Hepatocyte (in vitro differentiated cells): Measurements from ENCODE around the gene SNX2. TPM values are rescaled to one million over a fixed set of nuclear protein-coding genes. Genes with fewer than 3 reads are reported as not detected.

Source experiments
- DNase-seq: peaks from one replicate; pipeline ENCODE4 v3.0.0-alpha.2; 2016; ENCODE audit warnings: low spot score
- H2AFZ ChIP-seq: fragments of 200-600 bp; sonication (generic); 2 replicates; pipeline ENCODE4 v1.6.0; 2016; ENCODE audit warnings: antibody characterized with exemption, mild to moderate bottlenecking
- H3K27ac ChIP-seq: fragments of 200-600 bp; sonication (generic); 2 replicates; pipeline ENCODE4 v1.5.1; 2016; ENCODE audit warnings: mild to moderate bottlenecking
- H3K27me3 ChIP-seq: fragments of 200-600 bp; sonication (generic); 2 replicates; pipeline ENCODE4 v1.6.1; 2016
- H3K36me3 ChIP-seq: fragments of 200-600 bp; sonication (generic); replicated peaks from 2 replicates; pipeline ENCODE4 v1.5.1; 2016; ENCODE audit warnings: low read depth; ENCODE audit not compliant: insufficient read depth
- H3K4me1 ChIP-seq: fragments of 200-600 bp; sonication (generic); 2 replicates; pipeline ENCODE4 v1.5.1; 2016; ENCODE audit warnings: mild to moderate bottlenecking, moderate library complexity; ENCODE audit not compliant: insufficient read depth
- H3K4me2 ChIP-seq: fragments of 200-600 bp; sonication (generic); 2 replicates; pipeline ENCODE4 v1.6.0; 2016
- H3K4me3 ChIP-seq: fragments of 200-600 bp; sonication (generic); 2 replicates; pipeline ENCODE4 v1.5.1; 2016; ENCODE audit warnings: mild to moderate bottlenecking
- H3K79me2 ChIP-seq: fragments of 200-600 bp; sonication (generic); 2 replicates; pipeline ENCODE4 v1.6.0; 2017; ENCODE audit warnings: mild to moderate bottlenecking
- H3K9me2 ChIP-seq: fragments of 200-600 bp; sonication (generic); replicated peaks from 2 replicates; pipeline ENCODE4 v1.6.0; 2017; ENCODE audit warnings: mild to moderate bottlenecking; ENCODE audit not compliant: insufficient read depth
- H3K9me3 ChIP-seq: fragments of 200-600 bp; sonication (generic); 2 replicates; pipeline ENCODE4 v1.5.1; 2016; ENCODE audit warnings: low read depth, mild to moderate bottlenecking
- H4K20me1 ChIP-seq: fragments of 200-600 bp; sonication (generic); 2 replicates; pipeline ENCODE4 v1.6.0; 2016; ENCODE audit warnings: mild to moderate bottlenecking; ENCODE audit not compliant: insufficient read depth, poor library complexity, severe bottlenecking
- EZH2 ChIP-seq: fragments of 200-600 bp; sonication (generic); IDR thresholded peaks from 2 replicates; pipeline ENCODE4 v1.6.1; 2016; ENCODE audit warnings: antibody characterized with exemption, mild to moderate bottlenecking, borderline replicate concordance
- EZH2phosphoT487 ChIP-seq: fragments of 200-600 bp; sonication (generic); IDR thresholded peaks from one replicate; pipeline ENCODE4 v1.6.1; 2018; ENCODE audit warnings: antibody characterized with exemption, mild to moderate bottlenecking, low read depth, moderate library complexity; ENCODE audit not compliant: unreplicated experiment, severe bottlenecking
- WGBS: methylation state at CpG from one replicate; pipeline ENCODE4 v1.1.6; 2016; ENCODE audit warnings: low lambda C conversion rate; ENCODE audit errors: missing lambda C conversion rate; 5-methylcytosine and 5-hydroxymethylcytosine counted together
- polyA plus RNA-seq: library from polyadenylated mRNA; unstranded; fragments of >200 nt; fragmentation: Nextera tagmentation; extraction: Ambion mirVana; gene quantifications from 2 replicates; pipeline ENCODE4 v1.2.1, GENCODE V29; 2016
- total RNA-seq: library from RNA; depleted of rRNA; stranded (reverse); fragments of >200 nt; gene quantifications from 2 replicates; pipeline ENCODE4 v1.2.3, GENCODE V29; 2014
- TF ChIP-seq, protein P1 (sequence below): fragments of 200-600 bp; sonication (generic); IDR thresholded peaks from 2 replicates; pipeline ENCODE4 v1.5.1; 2016; ENCODE audit warnings: antibody characterized with exemption, mild to moderate bottlenecking; ENCODE audit not compliant: poor library complexity

The SNX2 gene
- total and polyA plus RNA-seq, 2 experiments from 2014 or later = 99.5 to 107 TPM

DNA sequence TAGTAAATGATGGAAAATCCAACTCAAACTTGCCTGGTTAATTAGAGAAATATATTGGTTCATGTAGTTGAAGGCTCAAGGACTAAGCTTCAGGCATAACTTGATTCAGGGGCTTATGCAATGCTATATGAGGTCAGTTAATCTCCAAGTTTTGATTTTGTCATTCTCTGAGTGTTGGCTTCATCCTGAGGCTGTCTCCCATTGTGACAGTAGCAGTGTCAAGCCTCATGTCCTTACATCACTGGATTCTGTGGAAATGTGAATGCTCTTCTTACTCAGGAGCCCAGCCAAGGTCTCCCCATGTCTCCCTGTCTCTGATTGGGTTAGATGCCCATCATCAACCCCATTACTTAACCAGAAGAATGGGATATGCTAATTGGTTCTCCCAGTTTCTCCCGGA, 44.4 kb upstream of the SNX2 start:
- TF ChIP-seq, protein P1, sequence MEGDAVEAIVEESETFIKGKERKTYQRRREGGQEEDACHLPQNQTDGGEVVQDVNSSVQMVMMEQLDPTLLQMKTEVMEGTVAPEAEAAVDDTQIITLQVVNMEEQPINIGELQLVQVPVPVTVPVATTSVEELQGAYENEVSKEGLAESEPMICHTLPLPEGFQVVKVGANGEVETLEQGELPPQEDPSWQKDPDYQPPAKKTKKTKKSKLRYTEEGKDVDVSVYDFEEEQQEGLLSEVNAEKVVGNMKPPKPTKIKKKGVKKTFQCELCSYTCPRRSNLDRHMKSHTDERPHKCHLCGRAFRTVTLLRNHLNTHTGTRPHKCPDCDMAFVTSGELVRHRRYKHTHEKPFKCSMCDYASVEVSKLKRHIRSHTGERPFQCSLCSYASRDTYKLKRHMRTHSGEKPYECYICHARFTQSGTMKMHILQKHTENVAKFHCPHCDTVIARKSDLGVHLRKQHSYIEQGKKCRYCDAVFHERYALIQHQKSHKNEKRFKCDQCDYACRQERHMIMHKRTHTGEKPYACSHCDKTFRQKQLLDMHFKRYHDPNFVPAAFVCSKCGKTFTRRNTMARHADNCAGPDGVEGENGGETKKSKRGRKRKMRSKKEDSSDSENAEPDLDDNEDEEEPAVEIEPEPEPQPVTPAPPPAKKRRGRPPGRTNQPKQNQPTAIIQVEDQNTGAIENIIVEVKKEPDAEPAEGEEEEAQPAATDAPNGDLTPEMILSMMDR = no peak
- TF ChIP-seq EZH2phosphoT487 (no peak), EZH2 (no peak)
- no peaks in the 10 kb centered on the region for H3K27me3 ChIP-seq
- no peaks in the 10 kb centered on the region for H4K20me1 ChIP-seq
- no peak overlapping the region for H3K27ac ChIP-seq
- H3K79me2 ChIP-seq = no peaks in the 10 kb centered on the region
- H2AFZ ChIP-seq = no peak overlapping the region
- H3K4me2 ChIP-seq = no peak overlapping the region
- H3K4me1 ChIP-seq = no peaks in the 10 kb centered on the region
- H3K36me3 ChIP-seq = no peaks in the 10 kb centered on the region
- H3K9me2 ChIP-seq = no peaks in the 10 kb centered on the region
- no peak overlapping the region for H3K4me3 ChIP-seq
- H3K9me3 ChIP-seq = no peaks in the 10 kb centered on the region
- WGBS = 79% methylated on average over 1 of the region's 1 CpG
- no peak for DNase-seq

DNA sequence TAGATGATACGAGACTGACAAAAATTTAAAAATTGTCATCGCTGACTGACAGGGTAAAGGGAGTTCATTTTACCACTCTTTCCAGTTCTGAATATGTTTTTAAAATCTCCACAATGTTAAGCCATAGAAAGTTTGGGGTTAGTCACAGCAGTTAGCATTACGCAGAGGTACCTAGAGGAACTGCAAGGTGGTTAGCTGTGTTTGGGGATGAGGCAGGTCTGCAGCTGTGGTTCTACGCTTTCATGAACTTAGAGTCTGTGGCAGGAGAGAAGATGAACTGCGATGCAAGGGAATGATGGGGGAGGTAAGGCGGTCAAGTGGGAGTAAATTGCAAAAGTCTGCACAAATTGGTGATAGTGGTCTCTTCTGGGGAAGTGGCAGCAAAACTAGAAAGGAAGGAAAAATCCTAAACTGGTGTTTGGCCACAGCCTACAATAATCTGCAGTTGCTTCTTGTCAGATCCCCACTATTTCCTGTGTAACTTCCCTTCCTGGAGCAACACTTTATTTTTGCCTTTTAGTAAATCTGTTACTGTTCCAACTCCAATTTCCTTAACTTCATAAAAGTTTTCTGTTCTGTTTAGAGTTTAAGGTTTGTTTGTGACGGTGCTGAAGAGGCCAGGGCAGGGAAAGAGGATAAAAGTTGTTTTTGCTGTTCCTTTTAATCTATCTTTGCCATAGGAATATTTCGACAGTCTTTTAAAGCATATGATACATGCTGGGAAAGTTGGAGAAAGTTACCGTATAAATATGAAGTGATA, 38.6 kb upstream of the SNX2 start:
- peak overlapping the region; percentile 31 for H3K27ac ChIP-seq

DNA sequence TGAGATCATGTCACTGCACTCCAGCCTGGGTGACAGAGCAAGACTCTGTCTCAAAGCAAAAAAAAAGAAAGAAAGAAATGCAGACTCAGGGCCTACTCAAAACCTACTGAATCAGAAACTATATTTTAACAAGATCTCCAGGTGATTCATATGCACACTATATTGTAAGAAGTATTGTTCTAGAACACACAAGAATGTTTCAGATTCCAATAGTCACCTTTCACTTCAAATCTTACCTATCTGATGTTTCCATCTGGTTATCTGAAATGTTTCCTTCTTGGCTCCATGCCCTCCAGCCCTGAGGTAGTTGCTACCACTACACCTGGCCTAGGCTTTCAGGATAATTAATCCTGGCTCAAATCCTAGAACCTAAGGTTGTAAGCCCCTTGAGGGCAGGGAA, 36.8 kb upstream of the SNX2 start:
- Histone ChIP-seq H3K4me1 (peaks cover 17% of the 10 kb centered on the region), H3K9me2 (no peaks in the 10 kb centered on the region), H3K27ac (no peak overlapping the region), H3K27me3 (no peaks in the 10 kb centered on the region), H3K4me2 (no peak overlapping the region), H3K79me2 (no peaks in the 10 kb centered on the region), H3K9me3 (no peaks in the 10 kb centered on the region), H2AFZ (no peak overlapping the region), H4K20me1 (no peaks in the 10 kb centered on the region), H3K36me3 (no peaks in the 10 kb centered on the region), H3K4me3 (no peak overlapping the region)
- no peak for DNase-seq
- TF ChIP-seq EZH2phosphoT487 (no peak), EZH2 (no peak)
- TF ChIP-seq, protein P1 = no peak

More for the DNA sequence above, 38.6 kb upstream of the SNX2 start:
- Histone ChIP-seq H3K9me2 (no peaks in the 10 kb centered on the region), H3K9me3 (no peaks in the 10 kb centered on the region), H3K79me2 (no peaks in the 10 kb centered on the region), H3K4me3 (no peak overlapping the region), H2AFZ (peak overlapping the region; percentile 29), H3K36me3 (no peaks in the 10 kb centered on the region), H3K4me2 (no peak overlapping the region), H3K27me3 (no peaks in the 10 kb centered on the region), H3K4me1 (peaks cover 4% of the 10 kb centered on the region), H4K20me1 (no peaks in the 10 kb centered on the region)
- WGBS = 78% methylated on average over 9 of the region's 9 CpGs
- DNase-seq = no peak
- TF ChIP-seq EZH2phosphoT487 = no peak

DNA sequence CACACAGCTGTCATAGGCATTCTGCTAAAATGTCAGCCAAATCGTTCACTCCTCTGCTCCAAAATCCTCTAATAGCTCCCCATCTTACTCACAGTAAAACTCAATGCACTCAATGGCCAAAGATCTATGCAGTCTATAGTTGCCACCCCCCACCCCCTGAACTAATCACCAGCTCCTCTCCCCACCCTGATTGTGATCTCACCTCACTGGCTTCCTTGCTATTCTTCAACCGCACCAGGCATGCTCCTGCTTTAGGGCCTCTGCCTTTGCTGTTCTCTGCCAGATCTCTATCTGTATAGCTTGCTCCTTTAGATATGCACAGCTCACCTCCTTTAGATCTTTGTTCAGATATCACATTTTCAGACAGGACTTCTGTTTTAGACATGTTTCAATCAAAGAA, 33.2 kb upstream of the SNX2 start:
- DNase-seq = no peak
- 41% methylated on average over 2 of the region's 2 CpGs for WGBS
- TF ChIP-seq EZH2phosphoT487 (no peak), EZH2 (no peak)
- TF ChIP-seq, protein P1 = no peak
- no peaks in the 10 kb centered on the region for H4K20me1 ChIP-seq
- peaks cover 13% of the 10 kb centered on the region for H3K4me1 ChIP-seq
- peak overlapping the region; percentile 23 for H3K27ac ChIP-seq
- H3K4me3 ChIP-seq = no peak overlapping the region
- no peaks in the 10 kb centered on the region for H3K79me2 ChIP-seq
- H3K27me3 ChIP-seq = no peaks in the 10 kb centered on the region
- no peak overlapping the region for H3K4me2 ChIP-seq
- H3K9me3 ChIP-seq = no peaks in the 10 kb centered on the region
- H3K36me3 ChIP-seq = no peaks in the 10 kb centered on the region
- H2AFZ ChIP-seq = no peak overlapping the region
- no peaks in the 10 kb centered on the region for H3K9me2 ChIP-seq
